Neural cell (in vitro differentiated cells): ENCODE data around the gene PRKAG2. TPM values are rescaled to one million over a fixed set of nuclear protein-coding genes. Genes with fewer than 3 reads are reported as not detected.

ENCODE experiments used
- H2AFZ ChIP-seq: fragments of 200-600, 300-800 bp; sonication (generic), shearing (Covaris generic); 2 replicates; pipeline ENCODE4 v1.6.0; 2014; ENCODE audit warnings: low read depth, mild to moderate bottlenecking, antibody characterized with exemption, low read length, moderate library complexity
- H3F3A ChIP-seq: fragments of 200-600 bp; shearing (Covaris generic); 2 replicates; pipeline ENCODE4 v1.6.1; 2016; ENCODE audit warnings: mild to moderate bottlenecking, moderate library complexity, mixed read lengths, antibody characterized with exemption, low read length; ENCODE audit not compliant: insufficient read depth, poor library complexity, severe bottlenecking
- H3K27ac ChIP-seq: fragments of 200-600, 300-800 bp; sonication (generic), shearing (Covaris generic); 2 replicates; pipeline ENCODE4 v1.5.1; 2014; ENCODE audit warnings: mild to moderate bottlenecking, low read length, moderate library complexity
- H3K27me3 ChIP-seq: fragments of 300-800, 200-600 bp; sonication (generic), shearing (Covaris generic); 2 replicates; pipeline ENCODE4 v1.6.0; 2014; ENCODE audit warnings: mild to moderate bottlenecking, low read depth, low read length, moderate library complexity; ENCODE audit not compliant: insufficient read depth
- H3K36me3 ChIP-seq: fragments of 300-800, 200-600 bp; sonication (generic), shearing (Covaris generic); 2 replicates; pipeline ENCODE4 v1.5.1; 2014; ENCODE audit warnings: mild to moderate bottlenecking, antibody characterized with exemption, low read length, moderate library complexity; ENCODE audit not compliant: insufficient read depth
- H3K4me2 ChIP-seq: fragments of 300-800, 200-600 bp; sonication (generic), shearing (Covaris generic); 2 replicates; pipeline ENCODE4 v1.6.0; 2014; ENCODE audit warnings: mild to moderate bottlenecking, low read length
- H3K4me3 ChIP-seq: fragments of 300-800, 200-600 bp; sonication (generic), shearing (Covaris generic); 2 replicates; pipeline ENCODE4 v1.5.1; 2014; ENCODE audit warnings: mild to moderate bottlenecking, low read length, moderate library complexity
- H3K79me2 ChIP-seq: fragments of 200-600 bp; shearing (Covaris generic); replicated peaks from 2 replicates; pipeline ENCODE4 v1.6.0; 2014; ENCODE audit warnings: mild to moderate bottlenecking, low read length, moderate library complexity; ENCODE audit not compliant: insufficient read depth
- H3K9ac ChIP-seq: fragments of 300-800, 200-600 bp; sonication (generic), shearing (Covaris generic); 2 replicates; pipeline ENCODE4 v1.6.1; 2016; ENCODE audit warnings: mild to moderate bottlenecking, low read length, mixed read lengths
- H3K9me2 ChIP-seq: fragments of 200-600 bp; shearing (Covaris generic); 2 replicates; pipeline ENCODE4 v1.6.1; 2016; ENCODE audit warnings: mild to moderate bottlenecking, low read length, mixed read lengths; ENCODE audit not compliant: insufficient read depth
- H3K9me3 ChIP-seq: fragments of 200-600, 300-800 bp; sonication (generic), shearing (Covaris generic); 2 replicates; pipeline ENCODE4 v1.6.1; 2016; ENCODE audit warnings: mild to moderate bottlenecking, mixed run types, low read length, moderate library complexity, mixed read lengths
- H4K20me1 ChIP-seq: fragments of 200-600 bp; shearing (Covaris generic); 2 replicates; pipeline ENCODE4 v1.6.1; 2016; ENCODE audit warnings: mild to moderate bottlenecking, mixed run types; ENCODE audit not compliant: insufficient read depth
- EP300 ChIP-seq: fragments of 450-650 bp; conservative IDR thresholded peaks from 2 replicates; pipeline ENCODE4 v1.6.1; 2014; ENCODE audit warnings: antibody characterized with exemption, mild to moderate bottlenecking, moderate library complexity; ENCODE audit not compliant: poor library complexity, severe bottlenecking
- EZH2 ChIP-seq: fragments of 200-600, 300-800 bp; shearing (Covaris generic), sonication (generic); IDR thresholded peaks from 2 replicates; pipeline ENCODE4 v1.6.1; 2014; ENCODE audit warnings: antibody characterized with exemption, low read length, borderline replicate concordance, mild to moderate bottlenecking; ENCODE audit not compliant: insufficient read depth, poor library complexity, severe bottlenecking
- MXI1 ChIP-seq: fragments of 450-650 bp; conservative IDR thresholded peaks from 2 replicates; pipeline ENCODE4 v1.6.1; 2014; ENCODE audit warnings: antibody characterized with exemption, mild to moderate bottlenecking; ENCODE audit not compliant: poor library complexity, severe bottlenecking
- POLR2AphosphoS5 ChIP-seq: IDR thresholded peaks from 2 replicates; pipeline ENCODE4 v1.6.1; 2012
- RAD21 ChIP-seq: fragments of 450-650 bp; conservative IDR thresholded peaks from 2 replicates; pipeline ENCODE4 v1.6.1; 2014; ENCODE audit warnings: antibody characterized with exemption, mild to moderate bottlenecking, moderate library complexity
- SMC3 ChIP-seq: fragments of 450-650 bp; conservative IDR thresholded peaks from 2 replicates; pipeline ENCODE4 v1.6.1; 2014; ENCODE audit warnings: antibody characterized with exemption, mild to moderate bottlenecking, moderate library complexity; ENCODE audit not compliant: poor library complexity
- TAF1 ChIP-seq: IDR thresholded peaks from 2 replicates; pipeline ENCODE4 v1.6.1; 2012; ENCODE audit warnings: low read depth
- polyA plus RNA-seq: library from polyadenylated mRNA; depleted of rRNA; stranded (reverse); fragments of >200 nt; gene quantifications from 2 replicates; pipeline ENCODE4 v1.2.3, GENCODE V29; 2014
- TF ChIP-seq, protein P1 (sequence below): fragments of 450-650 bp; IDR thresholded peaks from 2 replicates; pipeline ENCODE4 v1.5.1; 2014; ENCODE audit warnings: antibody characterized with exemption, mild to moderate bottlenecking, moderate library complexity; ENCODE audit not compliant: poor library complexity, severe bottlenecking
- TF ChIP-seq, protein P2 (sequence below): IDR thresholded peaks from 2 replicates; pipeline ENCODE4 v1.6.1; 2012; ENCODE audit warnings: borderline replicate concordance

The PRKAG2 gene
- polyA plus RNA-seq, 1 donor from 2014 or later: 22.9 TPM

DNA sequence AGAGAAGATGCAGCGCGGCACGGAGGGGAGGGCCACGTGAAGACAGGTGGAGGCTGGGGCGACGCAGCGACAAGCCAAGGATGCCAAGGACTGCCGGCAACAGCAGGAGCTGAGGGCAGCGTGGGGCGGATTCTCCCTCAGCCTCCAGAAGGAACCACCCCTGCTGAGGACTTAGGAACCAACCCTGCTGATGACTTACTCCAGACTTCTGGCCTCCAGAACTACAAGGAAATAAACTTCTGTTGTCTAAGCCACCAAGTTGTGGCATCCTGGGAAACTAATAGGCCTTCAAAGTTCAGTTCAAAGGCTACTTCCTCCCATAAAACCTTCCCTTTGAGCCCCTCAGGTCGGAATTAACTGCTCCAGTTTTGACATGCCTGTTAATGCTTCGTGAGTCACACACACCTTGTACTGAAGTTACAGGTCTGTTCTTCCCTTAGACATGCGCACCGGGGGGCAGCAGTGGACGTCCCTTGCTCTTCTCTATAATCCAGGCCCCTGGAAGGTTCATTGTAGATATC, 268.8 kb downstream of the PRKAG2 start:
- H3K9ac ChIP-seq: no peak overlapping the region
- H3K9me3 ChIP-seq: no peaks in the 10 kb centered on the region
- no peak overlapping the region for H3K27ac ChIP-seq
- no peaks in the 10 kb centered on the region for H4K20me1 ChIP-seq
- no peak for TF ChIP-seq EP300
- no peak for TF ChIP-seq SMC3
- TF ChIP-seq TAF1: no peak
- TF ChIP-seq RAD21: no peak
- no peak for TF ChIP-seq POLR2AphosphoS5
- no peak for TF ChIP-seq EZH2
- no peak for TF ChIP-seq MXI1
- no peaks in the 10 kb centered on the region for H3K9me2 ChIP-seq
- H3K4me3 ChIP-seq: no peak overlapping the region
- no peak overlapping the region for H3K4me2 ChIP-seq
- H3K27me3 ChIP-seq: no peaks in the 10 kb centered on the region
- no peaks in the 10 kb centered on the region for H3K79me2 ChIP-seq
- no peak overlapping the region for H2AFZ ChIP-seq
- no peaks in the 10 kb centered on the region for H3K36me3 ChIP-seq
- no peaks in the 10 kb centered on the region for H3F3A ChIP-seq

DNA sequence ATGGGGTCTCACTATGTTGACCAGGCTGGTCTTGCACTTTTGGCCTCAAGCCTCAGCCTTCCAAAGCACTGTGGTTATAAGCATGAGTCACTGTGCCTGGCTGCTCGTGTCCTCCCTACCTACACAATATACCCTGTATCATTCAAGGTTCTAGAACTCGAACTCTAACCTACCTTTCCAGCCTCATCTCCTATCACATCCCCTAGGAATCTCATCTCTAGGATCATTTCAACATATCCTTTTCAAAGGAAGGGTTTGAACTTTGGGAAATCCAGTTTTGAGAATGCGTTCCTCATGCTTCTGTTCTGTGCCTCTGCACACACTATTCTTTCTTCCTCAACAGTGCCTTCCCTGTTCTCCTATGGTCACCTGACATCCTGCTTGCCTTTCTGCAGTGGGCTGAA, 269.4 kb downstream of the PRKAG2 start:
- Histone ChIP-seq H3K9me2 (no peaks in the 10 kb centered on the region), H3K9me3 (no peaks in the 10 kb centered on the region), H3K4me3 (no peak overlapping the region), H3K9ac (no peak overlapping the region), H3K36me3 (no peaks in the 10 kb centered on the region), H3F3A (no peaks in the 10 kb centered on the region), H3K27ac (no peak overlapping the region), H3K4me2 (no peak overlapping the region), H3K27me3 (no peaks in the 10 kb centered on the region), H3K79me2 (no peaks in the 10 kb centered on the region), H4K20me1 (no peaks in the 10 kb centered on the region), H2AFZ (no peak overlapping the region)
- TF ChIP-seq EP300: no peak
- TF ChIP-seq, protein P1, sequence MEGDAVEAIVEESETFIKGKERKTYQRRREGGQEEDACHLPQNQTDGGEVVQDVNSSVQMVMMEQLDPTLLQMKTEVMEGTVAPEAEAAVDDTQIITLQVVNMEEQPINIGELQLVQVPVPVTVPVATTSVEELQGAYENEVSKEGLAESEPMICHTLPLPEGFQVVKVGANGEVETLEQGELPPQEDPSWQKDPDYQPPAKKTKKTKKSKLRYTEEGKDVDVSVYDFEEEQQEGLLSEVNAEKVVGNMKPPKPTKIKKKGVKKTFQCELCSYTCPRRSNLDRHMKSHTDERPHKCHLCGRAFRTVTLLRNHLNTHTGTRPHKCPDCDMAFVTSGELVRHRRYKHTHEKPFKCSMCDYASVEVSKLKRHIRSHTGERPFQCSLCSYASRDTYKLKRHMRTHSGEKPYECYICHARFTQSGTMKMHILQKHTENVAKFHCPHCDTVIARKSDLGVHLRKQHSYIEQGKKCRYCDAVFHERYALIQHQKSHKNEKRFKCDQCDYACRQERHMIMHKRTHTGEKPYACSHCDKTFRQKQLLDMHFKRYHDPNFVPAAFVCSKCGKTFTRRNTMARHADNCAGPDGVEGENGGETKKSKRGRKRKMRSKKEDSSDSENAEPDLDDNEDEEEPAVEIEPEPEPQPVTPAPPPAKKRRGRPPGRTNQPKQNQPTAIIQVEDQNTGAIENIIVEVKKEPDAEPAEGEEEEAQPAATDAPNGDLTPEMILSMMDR: no peak
- TF ChIP-seq, protein P2, sequence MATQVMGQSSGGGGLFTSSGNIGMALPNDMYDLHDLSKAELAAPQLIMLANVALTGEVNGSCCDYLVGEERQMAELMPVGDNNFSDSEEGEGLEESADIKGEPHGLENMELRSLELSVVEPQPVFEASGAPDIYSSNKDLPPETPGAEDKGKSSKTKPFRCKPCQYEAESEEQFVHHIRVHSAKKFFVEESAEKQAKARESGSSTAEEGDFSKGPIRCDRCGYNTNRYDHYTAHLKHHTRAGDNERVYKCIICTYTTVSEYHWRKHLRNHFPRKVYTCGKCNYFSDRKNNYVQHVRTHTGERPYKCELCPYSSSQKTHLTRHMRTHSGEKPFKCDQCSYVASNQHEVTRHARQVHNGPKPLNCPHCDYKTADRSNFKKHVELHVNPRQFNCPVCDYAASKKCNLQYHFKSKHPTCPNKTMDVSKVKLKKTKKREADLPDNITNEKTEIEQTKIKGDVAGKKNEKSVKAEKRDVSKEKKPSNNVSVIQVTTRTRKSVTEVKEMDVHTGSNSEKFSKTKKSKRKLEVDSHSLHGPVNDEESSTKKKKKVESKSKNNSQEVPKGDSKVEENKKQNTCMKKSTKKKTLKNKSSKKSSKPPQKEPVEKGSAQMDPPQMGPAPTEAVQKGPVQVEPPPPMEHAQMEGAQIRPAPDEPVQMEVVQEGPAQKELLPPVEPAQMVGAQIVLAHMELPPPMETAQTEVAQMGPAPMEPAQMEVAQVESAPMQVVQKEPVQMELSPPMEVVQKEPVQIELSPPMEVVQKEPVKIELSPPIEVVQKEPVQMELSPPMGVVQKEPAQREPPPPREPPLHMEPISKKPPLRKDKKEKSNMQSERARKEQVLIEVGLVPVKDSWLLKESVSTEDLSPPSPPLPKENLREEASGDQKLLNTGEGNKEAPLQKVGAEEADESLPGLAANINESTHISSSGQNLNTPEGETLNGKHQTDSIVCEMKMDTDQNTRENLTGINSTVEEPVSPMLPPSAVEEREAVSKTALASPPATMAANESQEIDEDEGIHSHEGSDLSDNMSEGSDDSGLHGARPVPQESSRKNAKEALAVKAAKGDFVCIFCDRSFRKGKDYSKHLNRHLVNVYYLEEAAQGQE: no peak

DNA sequence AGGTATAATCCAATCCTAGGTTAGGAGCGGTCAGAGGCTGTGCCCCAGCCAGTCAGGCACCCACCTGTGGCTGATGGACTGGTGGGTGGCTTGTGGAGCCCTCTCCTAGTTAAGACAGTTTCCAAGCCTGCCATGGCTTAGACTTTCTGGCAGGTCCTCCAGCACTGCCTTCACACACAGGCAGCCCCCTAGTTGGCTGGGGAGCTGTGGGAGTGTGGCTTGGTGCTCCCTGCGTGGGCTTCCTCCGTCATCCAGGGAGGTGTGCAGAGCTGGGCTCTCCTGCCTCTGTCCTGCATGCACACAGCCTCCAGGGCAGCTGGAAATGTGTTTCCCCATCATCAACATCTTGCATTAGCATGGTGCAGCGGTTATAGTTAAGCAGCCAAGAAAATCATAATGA, 273.0 kb downstream of the PRKAG2 start:
- Histone ChIP-seq H3K9me2 (no peaks in the 10 kb centered on the region), H3K36me3 (no peaks in the 10 kb centered on the region), H3K4me2 (no peak overlapping the region), H4K20me1 (no peaks in the 10 kb centered on the region), H3K27ac (no peak overlapping the region), H3K4me3 (no peak overlapping the region), H3K27me3 (no peaks in the 10 kb centered on the region), H3F3A (no peaks in the 10 kb centered on the region), H3K9me3 (no peaks in the 10 kb centered on the region), H2AFZ (no peak overlapping the region), H3K9ac (no peak overlapping the region), H3K79me2 (no peaks in the 10 kb centered on the region)
- TF ChIP-seq EZH2 (no peak), MXI1 (no peak), SMC3 (no peak), RAD21 (no peak), EP300 (no peak), TAF1 (no peak), POLR2AphosphoS5 (no peak)
- TF ChIP-seq, protein P2: no peak
- TF ChIP-seq, protein P1: no peak
